Measurements from ENCODE around the gene ENG. TPM values are rescaled to one million over a fixed set of nuclear protein-coding genes. Genes with fewer than 3 reads are reported as not detected.
"Not testable (repeated sequence)": the region's sequence is repeated elsewhere in the genome, so short reads cannot be mapped to it uniquely, and the experiment has no call there.

ENG gene
- total RNA-seq, 1 experiment from 2014 or later, result 2.1 TPM

DNA sequence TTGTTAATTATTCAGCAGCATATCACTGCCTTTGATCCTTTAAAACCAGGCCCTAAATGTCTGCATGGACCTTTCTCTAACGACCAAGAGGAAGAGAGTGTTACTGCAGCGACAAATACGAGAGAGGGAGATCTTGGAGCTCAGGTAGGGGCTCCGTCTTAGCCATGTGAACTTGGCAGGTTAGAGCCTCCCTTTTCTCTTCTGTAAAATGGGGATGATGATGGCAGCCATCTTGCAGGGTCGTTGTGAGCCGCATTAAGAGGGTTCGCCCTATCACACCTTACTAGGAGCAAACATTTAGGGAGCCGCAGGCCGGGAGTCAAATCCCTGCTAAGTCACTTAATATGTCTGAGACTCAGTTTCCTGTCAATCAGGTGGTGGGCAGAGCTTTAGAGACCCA is 1.6 kb downstream of the ENG start:
- in situ Hi-C loops (cut with HindIII; ENCODE audit: low pct_unique_long_range_greater_than_20kb, low sequenced_read_pairs), result no loop called here
- no peak for DNase-seq (ENCODE audit: low read depth)

DNA sequence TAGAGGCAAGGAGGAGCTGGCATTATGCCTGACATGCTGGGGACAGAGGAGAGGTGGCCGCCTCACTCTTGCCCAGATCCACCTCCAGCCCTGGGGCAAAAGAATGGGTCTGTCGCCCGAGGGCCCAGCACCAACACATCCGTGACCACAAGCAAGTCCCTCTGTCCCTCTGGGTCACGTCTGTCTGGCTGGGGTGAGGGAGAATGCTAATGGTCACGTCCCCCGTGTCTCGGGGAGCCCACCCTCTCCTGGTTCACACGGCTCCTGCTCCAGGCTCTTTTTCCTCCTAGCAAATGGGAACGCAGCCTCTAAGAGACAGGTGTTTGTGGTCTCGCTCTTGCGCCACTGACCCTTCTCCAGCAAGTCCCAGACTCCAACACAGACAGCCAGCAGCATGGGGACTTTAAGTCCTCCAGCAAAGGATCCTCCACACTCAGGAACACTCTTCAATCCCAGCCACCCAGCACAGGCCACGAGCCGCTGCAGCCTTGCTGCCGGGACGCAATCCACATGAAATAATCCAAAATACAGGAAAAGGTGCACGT is 4.1 kb downstream of the ENG start:
- no peak for DNase-seq (ENCODE audit: low read depth)
- in situ Hi-C loops (cut with HindIII; ENCODE audit: low pct_unique_long_range_greater_than_20kb, low sequenced_read_pairs), result no loop called here

- DNase-seq (ENCODE audit: low read depth), result no peak
- in situ Hi-C loops (cut with HindIII; ENCODE audit: low pct_unique_long_range_greater_than_20kb, low sequenced_read_pairs), result no loop called here
These were observed 5.5 kb downstream of the ENG start for GRCh38 chr9:127848756-127849504.

DNA sequence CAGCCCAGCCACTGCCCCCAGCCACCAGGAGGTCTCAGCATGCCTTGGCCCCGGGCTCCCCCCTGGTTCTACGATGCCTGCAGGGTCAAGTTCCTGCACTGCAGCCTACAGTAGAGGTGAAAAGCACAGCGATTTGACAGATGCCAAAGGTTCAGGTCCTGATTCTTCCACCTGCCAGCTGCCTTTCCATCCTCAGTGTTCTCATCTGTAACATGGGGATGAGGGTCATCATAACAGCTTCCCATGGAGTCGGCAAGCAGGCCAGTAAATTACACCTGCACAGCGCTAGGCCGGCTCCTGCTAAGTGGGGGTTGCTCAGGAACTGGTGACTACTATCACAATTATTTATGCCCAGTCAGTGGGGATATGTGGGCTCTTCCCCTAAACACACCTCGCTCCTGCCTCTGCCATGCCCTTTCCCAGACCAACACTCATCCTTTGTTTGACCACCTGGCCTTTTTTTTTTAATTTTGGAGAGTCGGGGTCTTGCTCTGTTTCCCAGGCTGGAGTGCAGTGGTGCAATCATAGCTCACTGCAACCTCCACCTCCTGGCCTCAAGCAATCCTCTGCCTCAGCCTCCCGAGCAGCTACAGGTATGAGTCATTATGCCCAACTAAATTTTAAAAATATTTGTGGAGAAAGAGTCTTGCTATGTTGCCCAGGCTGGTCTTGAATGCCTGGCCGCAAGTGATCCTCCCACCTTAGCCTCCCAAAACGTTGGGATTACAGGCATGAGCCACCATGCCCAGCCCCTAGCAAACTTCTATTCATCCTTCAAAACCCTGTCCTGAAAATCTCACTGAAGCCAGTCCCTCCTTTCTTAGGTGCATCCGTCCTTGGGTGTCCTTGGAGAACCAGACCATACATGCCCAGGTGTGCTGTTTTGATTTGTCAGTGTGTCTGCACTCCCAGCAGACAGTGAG is 6.4 kb downstream of the ENG start:
- no peak for DNase-seq (ENCODE audit: low read depth)
- in situ Hi-C loops (cut with HindIII; ENCODE audit: low pct_unique_long_range_greater_than_20kb, low sequenced_read_pairs), result no loop called here

- in situ Hi-C loops (cut with HindIII; ENCODE audit: low pct_unique_long_range_greater_than_20kb, low sequenced_read_pairs), result no loop called here
These were observed 7.3 kb downstream of the ENG start for GRCh38 chr9:127847178-127847510.

GRCh38 chr9:127846443-127847177 is 7.8 kb downstream of the ENG start:
- in situ Hi-C loops (cut with HindIII; ENCODE audit: low pct_unique_long_range_greater_than_20kb, low sequenced_read_pairs), result no loop called here
- DNase-seq (ENCODE audit: low read depth), result no peak

More at GRCh38 chr9:127847178-127847510, 7.3 kb downstream of the ENG start:
- DNase-seq (ENCODE audit: low read depth), result no peak

DNA sequence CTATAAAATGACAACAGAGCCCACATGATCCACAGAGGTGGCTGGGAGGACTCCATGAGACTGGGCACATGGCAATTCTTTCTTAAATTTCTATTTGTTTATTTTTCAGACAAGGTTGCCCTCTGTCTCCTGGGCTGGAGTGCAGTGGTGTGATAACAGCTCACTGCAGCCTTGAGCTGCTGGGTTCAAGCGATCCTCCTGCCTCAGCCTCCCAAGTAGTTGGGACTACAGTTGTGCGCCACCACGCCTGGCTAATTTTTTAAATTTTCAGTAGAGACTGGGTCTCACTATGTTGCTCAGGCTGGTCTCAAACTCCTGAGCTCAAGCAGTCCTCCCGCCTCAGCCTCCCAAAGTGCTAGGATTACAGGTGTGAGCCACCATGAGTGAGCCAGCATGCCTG is 8.8 kb downstream of the ENG start:
- DNase-seq (ENCODE audit: low read depth); in situ Hi-C loops (cut with HindIII; ENCODE audit: low pct_unique_long_range_greater_than_20kb, low sequenced_read_pairs): not testable (repeated sequence)

DNA sequence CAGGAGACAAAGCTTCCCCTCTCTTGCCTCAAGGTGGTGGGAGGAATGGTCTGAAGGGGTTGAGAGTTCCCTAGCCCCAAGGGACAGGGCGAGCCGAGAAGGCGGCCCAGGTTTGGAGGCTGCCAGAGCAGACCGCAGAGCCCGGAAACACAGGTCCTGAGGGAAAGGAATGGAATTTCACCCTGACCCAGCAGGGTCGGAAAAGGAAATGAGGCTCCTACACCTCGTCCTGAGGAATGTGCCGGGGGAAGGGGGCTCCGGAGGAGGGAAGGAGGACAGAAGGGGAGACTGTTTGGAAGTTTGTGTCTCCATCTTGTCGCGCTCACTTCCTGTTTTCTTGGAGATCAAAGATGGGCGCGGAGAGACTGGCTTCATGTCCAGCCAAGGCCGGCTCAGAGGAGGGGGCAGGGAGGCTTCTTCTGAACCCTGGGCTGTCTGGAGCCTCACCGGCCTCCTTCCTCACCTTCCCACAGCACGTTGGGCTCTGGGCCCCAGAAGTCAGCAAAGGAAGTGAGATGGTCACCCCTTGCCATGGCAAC is 9.6 kb downstream of the ENG start:
- in situ Hi-C loops (cut with HindIII; ENCODE audit: low pct_unique_long_range_greater_than_20kb, low sequenced_read_pairs), result no loop called here
- DNase-seq (ENCODE audit: low read depth), result no peak

DNA sequence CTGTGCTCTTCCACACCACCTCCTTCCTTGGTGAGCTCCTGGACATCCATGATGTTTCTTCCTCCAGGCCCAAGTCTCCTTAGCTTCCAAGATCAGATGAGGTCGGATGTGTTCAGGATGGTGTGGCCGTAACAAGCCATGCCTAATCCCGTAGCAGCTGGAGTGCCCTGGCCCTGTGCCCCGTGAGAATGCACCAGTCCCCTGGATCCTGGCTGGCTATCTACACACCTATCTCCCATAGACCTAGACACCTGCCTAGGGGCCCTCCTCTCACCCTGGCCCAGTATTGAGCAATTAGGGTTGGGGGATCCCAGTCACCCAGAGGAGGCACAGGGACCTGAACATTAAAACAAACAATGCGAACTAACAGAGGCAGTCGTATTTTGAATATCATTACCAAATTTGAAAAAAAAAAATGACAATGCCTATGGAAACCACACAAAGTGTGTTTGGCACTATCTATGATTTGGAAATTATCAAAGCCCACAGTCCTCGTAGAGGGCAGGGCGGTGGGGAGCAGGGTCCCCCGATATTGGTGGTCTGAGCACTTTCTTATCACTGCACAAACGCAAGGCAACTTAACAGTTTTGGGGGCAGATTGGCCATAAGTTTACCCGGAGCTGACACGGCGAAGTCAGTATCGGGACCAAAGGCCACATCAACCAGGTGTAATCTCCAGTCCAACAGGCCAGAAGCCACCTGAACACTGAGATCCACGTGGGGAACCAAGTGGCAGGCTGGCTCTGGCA is 13.2 kb downstream of the ENG start:
- in situ Hi-C loops (cut with HindIII; ENCODE audit: low pct_unique_long_range_greater_than_20kb, low sequenced_read_pairs), result no loop called here
- no peak for DNase-seq (ENCODE audit: low read depth)

- in situ Hi-C loops (cut with HindIII; ENCODE audit: low pct_unique_long_range_greater_than_20kb, low sequenced_read_pairs), result no loop called here
- DNase-seq (ENCODE audit: low read depth), result peak; percentile 48
These were observed 15.9 kb downstream of the ENG start for GRCh38 chr9:127838375-127839078.

DNA sequence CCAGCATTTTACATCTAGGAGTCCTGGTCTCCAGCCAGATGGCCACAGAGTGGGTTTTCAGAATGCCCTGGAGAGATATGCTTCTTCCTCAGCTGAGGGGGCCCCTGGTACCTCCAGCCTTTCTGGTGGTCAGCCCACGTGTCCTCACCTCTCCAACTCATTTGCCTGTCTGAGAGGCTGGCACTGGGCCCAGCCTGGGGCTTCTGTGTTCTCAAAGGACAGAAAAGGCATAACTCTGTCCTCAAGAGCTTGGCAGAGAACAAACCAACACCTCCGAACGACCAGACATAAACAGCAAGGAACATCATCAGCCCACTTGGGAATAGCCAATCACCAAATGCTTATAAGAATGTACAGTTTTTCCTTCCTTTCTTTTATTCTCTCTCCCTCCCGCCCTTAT is 17.1 kb downstream of the ENG start:
- in situ Hi-C loops (cut with HindIII; ENCODE audit: low pct_unique_long_range_greater_than_20kb, low sequenced_read_pairs), result no loop called here
- no peak for DNase-seq (ENCODE audit: low read depth)

- DNase-seq (ENCODE audit: low read depth); in situ Hi-C loops (cut with HindIII; ENCODE audit: low pct_unique_long_range_greater_than_20kb, low sequenced_read_pairs): not testable (repeated sequence)
These were observed 17.9 kb downstream of the ENG start for GRCh38 chr9:127836561-127836960.

GRCh38 chr9:127835991-127836516 is 18.4 kb downstream of the ENG start:
- DNase-seq (ENCODE audit: low read depth), result no peak
- in situ Hi-C loops (cut with HindIII; ENCODE audit: low pct_unique_long_range_greater_than_20kb, low sequenced_read_pairs), result no loop called here

- DNase-seq (ENCODE audit: low read depth), result no peak
- in situ Hi-C loops (cut with HindIII; ENCODE audit: low pct_unique_long_range_greater_than_20kb, low sequenced_read_pairs), result no loop called here
These were observed 20.9 kb downstream of the ENG start for GRCh38 chr9:127833555-127833954.

DNA sequence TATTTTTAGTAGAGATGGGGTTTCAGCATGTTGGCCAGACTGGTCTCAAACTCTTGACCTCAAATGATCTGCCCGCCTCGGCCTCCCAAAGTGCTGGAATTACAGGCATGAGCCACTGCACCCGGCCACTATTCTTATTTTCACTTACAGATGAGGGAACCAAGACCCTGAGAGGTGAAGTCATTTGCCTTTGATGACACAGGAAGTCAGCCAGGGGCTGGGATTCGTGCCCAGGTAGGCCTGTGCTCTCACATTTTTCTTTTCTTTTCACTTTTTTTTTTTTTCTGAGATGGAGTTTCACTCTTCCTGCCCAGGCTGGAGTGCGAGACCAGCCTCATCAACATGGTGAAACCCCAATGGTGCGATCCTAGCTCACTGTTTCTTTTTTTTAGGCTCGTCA is 22.2 kb downstream of the ENG start:
- no peak for DNase-seq (ENCODE audit: low read depth)

DNA sequence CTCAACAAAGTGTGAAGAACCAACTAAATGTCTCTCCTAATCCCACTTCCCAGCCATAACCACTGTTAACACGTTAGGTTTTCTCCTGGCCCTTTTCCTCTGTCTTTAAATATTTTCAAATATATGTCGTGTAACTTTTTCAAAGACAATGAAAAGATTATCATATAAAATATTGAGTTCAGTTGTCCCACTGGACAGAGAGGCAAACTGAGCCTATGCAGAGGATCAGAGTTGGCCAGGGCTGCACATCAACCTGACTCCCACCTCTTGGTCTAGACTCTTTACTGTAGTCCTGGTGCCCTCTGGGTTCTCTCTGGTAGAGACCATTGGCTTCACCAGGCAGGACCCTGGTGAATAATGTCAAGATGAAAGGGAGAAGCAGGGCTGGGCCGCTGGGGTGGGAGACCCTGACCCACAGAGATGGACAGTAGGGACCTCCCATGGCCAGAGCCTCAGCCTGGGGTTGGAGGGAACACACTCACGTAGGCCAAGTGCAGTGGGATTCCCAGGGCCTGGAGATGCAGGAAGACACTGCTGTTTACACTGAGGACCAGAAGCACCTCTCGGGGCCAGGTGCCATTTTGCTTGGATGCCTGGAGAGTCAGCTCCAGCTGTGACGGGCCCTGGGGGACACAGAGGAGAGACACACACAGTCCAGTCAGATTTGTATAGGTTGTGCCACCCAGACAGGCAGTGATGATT is 25.1 kb downstream of the ENG start:
- DNase-seq (ENCODE audit: low read depth), result no peak
- in situ Hi-C loops (cut with HindIII; ENCODE audit: low pct_unique_long_range_greater_than_20kb, low sequenced_read_pairs), result no loop called here

More for the DNA sequence above, 22.2 kb downstream of the ENG start:
- in situ Hi-C loops (cut with HindIII; ENCODE audit: low pct_unique_long_range_greater_than_20kb, low sequenced_read_pairs), result no loop called here
